Hippocampal formation (tissue), 2 donors: ENCODE data around the gene USP35.
"Not testable (repeated sequence)": the region's sequence is repeated elsewhere in the genome, so short reads cannot be mapped to it uniquely, and the experiment has no call there.

Experiments used
- DNase-seq, 2 donors: peaks; one replicate each; lab custom pipeline; 2025; lab: John Stamatoyannopoulos, UW

The USP35 gene

DNA sequence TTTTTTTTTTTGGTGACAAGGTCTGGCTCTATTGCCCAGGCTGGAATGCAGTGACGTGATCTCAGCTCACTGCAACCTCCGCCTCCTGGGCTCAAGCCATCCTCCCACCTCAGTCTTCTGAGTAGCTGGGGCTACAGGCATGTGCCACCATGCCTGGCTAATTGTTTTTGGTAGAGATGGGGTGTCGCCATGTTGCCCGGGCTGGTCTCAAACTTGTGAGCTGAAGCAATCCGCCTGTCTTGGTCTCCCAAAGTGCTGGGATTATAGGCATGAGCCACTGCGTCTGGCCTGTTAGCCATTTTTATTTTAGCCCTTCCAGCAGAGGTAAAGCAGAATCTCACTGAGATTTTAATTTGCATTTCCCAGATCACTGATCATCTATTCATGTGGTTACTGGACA, 44.3 kb downstream of the USP35 start:
- DNase-seq = not testable (repeated sequence)

DNA sequence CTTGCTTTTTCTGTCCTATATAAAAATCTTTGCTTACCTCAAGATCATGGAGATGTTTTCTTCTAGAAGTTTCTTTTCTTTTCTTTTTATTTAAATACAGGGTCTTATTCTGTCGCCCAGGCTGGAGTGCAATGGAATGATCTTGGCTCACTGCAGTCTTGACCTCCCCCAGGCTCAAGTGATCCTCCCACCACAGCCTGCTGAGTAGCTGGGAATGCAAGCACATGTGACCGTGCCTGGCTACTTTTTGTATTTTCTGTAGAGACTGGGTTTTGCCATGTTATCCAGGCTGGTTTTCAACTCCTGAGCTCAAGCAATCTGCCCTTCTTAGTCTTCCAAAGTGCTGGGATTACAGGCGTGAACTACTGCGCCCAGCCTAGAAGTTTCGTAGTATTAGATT, 45.3 kb downstream of the USP35 start:
- no peak for DNase-seq

DNA sequence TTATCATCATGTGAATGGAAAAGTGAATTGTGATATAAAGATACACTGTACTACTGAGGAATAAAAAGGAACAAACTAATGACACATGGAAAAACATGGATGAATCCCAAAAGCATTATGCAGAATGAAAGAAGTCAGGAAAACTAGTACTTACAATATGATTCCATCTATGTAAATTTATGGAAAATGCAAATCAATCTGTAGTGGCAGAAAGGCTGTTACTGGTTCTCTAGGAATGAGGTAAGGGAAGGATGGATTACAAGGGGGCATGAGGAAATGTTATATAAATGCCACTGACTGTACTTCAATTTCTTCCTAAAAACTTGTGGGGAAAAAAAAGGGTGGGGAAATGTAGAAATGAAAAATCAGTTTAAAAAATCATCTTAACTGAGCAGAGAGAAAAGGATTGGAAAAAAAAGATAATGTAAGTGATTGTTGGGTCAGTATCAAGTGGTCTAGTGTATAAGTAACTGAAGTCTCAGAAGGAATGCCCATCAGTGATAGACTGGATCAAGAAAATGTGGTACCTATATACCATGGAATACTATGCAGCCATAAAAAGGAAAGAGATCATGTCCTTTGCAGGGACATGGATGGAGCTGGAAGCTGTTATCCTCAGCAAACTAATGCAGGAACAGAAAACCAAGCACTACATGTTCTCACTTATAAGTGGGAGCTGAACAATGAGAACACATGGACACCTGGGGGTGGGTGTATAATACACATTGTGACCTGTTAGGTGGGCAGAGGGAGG, 48.8 kb downstream of the USP35 start:
- no peak for DNase-seq

DNA sequence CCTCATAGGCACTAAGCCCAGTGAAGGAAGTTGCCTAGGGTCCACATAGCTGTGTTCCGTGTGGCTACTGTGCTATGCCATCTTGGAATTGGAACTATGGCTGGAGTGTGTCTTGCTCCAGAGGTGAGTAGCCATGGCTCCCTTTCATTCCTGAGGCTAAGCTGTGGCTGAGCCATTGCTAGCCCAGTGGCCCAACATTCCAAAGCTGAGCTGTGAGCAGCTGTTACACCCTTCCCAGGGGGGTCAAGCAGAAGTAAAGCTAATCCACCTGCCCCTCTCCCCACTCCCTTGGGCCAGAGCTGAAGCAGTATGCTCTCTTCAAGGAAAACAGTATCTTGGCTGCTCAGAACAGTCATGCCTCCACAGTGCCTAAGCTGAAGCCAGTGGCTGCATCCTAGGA, 51.1 kb downstream of the USP35 start:
- DNase-seq = no peak

DNA sequence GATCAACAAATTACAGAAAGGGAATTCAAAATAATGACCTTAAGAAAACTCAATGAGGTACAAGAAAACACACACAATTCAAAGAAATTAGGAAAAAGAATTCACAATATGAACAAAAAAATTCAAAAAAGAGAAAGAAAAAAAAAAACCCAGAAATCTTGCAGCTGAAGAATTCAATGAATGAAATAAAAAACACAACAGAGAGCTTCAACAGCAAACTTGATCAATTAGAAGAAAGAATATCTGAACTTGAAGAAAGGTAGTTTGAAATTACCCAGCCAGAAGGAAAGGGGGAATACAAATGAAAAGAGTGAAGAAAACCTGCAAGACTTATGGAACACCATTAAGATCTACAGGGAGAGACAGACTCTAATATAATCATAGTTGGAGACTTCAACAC, 52.8 kb downstream of the USP35 start:
- DNase-seq = no peak

DNA sequence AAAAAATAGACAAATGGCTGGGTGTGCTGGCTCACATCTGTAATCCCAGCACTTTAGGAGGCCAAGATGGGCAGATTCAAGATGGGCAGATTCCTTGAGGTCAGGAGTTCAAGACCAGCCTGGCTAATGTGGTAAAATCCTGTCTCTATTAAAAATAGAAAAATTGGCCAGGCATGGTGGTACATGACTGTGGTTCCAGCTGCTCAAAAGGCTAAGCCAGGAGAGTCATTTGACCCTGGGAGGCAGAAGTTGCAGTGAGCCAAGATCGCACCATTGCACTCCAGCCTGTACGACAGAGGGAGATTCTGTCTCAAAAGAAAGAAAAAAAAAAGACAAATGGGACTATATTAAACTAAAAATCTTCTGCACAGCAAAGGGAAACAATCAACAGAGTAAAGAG, 55.4 kb downstream of the USP35 start:
- no peak for DNase-seq

DNA sequence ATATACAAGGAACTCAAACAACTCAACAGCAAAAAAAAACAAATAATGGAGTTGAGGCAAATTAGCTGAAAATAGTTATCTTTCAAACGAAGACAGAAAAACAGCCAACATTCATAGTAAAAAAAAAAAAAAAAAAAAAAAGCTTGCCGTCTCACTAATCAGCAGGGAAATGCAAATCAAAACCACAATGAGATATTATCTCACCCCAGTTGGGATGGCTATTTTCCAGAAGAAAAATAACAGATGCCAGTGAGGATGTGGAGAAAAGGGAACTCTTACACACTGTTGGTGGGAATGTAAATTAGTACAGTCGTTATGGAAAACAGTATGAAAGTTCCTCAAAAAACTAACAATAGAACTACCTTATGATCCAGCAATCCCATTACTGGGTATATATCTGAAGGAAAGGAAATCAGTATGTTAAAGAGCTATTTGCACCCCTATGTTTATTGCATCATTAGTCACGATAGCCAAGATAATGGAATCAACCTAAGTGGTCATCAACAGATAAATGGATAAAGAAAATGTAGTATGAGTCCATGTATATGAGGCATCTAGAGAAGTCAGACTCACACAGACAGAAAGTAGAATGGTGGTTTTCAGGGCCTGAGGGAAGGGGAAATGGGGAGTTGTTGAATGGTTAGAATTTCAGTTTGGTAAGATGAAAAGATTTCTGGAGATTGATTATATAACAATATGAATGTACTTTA, 56.0 kb downstream of the USP35 start:
- DNase-seq = no peak

DNA sequence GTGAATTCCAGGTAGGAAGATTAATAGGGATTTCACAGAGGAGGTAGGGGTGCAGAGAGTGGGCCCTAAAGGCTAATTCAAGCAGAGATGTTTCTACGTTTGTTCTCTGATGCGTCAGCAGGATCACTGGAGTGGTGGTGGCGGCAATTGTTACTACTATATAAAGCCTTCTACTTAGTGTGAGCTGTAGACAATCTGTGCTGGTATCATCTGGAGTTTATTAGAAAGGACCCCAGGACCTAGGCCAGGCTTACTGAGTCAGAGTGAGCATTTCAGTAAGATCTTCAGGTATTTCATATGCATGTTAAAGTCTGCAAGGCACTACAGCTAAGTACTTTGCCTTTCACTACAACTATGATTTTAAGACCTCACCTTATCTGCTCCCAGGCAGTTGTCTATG, 59.5 kb downstream of the USP35 start:
- DNase-seq = no peak

DNA sequence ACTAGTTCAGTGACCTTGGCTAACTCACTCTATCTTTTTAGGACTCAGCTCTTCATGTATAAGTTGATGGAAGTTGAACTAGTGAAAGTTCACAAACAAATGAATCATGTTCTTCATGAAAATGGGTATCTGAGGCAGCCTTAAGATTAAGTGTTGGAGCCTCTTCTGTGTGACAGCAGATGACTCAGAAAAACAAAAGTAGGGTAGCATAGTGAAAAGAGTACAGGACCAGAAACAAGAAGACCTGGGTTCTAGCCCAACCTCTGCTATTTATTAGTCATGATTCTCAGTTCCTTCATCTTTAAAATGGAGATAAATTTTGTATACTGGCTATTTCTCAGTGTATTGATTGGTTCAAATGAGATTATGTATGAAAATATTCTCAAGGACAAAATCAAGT, 60.2 kb downstream of the USP35 start:
- no peak for DNase-seq

DNA sequence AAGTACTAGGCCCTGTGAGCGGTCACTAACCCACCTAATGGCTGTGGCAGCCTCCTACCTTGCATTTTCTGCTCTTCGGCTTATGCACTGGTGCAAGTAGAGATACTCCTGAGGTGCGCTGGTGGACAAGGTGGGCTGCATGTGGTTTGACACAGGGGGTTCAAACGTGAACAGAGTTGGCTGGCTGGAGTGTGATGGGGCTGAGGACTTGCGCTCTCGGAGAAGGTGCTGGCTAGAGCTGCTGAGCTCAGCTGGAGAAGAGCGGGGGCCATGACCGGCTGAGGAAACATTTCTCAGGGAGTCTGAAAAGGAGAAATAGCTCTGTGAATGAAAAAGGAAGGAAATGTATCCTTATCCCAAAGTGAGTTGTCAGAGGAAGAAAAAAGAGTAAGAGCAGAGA, 61.4 kb downstream of the USP35 start:
- no peak for DNase-seq

DNA sequence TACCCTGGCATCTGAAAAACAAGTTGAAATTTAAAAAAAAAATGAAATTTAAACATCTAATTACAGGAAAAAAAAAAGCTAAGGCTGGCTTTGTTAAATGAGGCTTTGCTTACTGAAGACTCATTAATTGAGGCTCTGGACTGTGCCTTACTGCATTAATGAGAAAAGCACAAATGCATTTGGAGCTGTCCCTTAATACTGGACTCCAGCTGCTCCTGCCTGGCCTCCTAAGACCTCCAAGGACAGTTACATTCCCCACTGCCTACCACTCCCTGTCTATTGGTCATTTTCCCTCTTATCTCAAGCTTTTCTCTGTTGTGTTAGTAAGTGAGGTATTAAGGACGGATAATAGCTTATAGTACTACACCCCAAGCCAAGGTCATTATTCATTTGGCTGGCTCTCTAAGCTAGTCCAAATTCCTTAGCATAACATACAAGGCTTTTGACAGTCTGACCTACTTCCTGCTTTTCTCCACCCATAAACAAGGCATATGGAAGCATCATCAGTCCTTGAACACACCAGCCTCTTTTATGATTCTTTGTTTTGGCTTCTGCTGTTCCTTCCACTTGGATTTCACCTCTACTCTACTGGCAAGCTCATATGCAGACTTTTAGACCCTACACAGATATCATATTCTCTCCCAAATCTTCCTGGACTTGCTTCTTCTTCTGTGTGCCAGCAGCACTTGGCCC, 62.5 kb downstream of the USP35 start:
- DNase-seq = no peak

DNA sequence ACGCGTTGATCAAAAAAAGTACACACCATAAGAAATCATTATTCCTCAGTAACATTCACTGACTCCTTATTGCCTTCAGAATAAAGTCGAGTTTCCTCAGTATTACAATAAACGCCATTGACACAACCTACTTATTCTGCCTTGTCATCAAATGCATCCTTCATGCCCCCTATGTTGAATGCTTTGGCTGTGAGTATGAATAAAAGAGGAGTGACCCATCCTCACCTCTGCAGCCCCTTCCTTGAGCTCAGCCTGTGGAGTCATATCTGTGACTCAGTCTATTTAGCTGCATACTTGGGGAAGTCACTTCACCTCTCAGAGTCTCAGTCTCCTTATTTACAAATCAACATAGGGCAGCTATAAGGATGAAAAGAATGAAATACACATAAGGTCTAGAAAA, 65.1 kb downstream of the USP35 start:
- DNase-seq = no peak

DNA sequence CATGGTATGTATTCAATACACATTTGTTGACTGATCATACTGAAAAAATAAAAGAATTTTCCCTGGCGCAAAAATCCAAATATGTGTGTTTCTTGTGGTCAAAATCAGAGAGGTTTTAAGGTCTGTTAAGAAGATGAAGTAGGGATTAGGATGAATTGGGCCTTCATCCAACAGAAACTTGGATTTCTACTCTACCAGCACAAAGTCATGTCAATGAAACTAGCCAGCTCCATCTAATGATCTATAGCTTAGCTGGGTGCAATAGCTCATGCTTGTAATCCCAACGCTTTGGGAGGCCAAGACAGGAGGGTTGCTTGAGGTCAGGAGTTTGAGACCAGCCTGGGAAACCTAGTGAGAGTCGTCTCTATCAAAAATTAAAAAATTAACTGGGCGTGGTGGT, 65.5 kb downstream of the USP35 start:
- no peak for DNase-seq

DNA sequence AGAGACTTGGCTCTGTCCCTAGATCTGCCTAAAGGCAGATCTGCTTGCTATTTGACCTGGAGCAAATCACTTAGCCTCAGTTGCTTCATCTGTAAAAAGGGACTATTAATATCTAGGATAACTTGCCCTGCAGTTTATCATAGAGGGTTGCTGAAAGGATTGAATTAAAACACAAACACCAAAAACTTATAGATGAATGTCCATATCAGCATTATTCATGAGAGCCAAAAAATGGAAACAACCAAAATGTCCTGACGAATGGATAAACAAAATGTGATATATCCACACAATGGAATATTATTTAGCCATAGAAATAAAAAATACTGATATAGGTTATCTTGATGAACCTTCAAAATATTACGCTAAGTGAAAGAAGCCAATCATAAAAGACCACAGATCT, 67.2 kb downstream of the USP35 start:
- no peak for DNase-seq

DNA sequence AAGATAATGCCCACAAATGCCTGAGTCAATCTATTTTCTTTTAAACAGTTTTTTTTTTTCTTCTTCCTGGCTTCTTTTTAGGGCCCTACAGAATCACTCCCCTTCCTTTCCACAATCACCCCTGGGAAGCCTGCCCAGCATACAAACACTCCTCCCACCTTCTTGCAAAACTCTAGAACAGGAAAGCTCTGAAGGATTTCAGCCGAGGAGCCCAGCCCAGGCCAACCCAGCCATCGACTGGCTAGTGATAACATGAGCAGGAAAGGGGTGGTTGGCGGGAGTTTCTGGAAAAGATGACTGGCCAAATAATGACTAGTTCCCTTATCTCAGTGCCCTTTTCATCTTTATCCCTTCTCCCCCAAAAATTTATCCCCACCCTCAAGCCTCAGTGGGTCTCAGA, 68.2 kb downstream of the USP35 start:
- DNase-seq = peak in 1 of 2 donors; percentile 35

DNA sequence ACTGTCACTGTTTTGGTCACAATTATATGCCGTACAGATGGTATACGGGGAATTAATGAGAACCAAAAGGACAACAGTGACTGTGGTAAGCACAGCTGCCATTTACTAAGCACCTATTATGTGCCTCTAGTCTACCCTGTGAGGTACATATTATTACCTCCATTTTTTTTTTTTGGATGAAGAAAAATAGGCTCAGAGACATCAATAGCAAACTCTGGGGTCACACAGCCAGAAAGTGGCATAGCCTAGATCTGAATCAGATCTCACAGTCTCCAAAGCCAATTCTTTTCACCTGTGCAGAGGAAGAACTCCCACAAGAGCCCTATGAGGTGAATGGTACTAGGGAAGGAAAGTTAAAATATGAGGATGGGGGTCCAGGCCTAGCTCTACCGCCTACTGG, 68.9 kb downstream of the USP35 start:
- DNase-seq = no peak

DNA sequence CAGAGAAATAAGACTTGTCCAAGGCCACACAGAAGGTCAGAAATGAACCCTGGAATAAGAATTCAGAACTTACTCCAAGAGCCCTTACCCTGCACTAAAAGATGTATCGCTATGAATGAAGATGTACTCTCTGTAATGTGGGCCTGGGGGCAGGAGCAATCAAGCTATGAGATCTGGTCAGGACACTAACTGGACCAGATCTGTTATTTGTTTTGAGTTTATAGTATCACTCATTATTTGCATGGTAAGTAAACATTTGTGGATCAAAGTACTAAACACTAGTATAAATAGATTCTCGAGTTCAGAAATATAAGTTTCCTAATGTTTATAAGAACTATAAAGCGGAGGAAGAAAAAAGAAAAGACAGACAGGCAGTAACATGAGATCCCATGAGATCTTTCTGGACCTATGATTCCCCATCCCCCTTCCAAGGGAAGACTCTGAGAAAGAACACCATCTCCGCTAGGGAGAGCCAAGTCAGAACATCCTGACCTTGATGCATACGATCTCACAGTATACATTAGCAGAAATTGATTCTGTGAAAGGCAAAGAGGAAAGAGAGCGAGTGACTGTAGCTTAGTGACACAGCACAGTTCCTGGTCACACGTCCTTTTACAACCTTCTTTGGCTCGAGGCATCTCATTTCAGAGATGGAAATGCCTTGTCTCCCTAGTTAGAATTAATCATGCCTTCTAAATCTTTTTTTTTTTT, 71.2 kb downstream of the USP35 start:
- no peak for DNase-seq

DNA sequence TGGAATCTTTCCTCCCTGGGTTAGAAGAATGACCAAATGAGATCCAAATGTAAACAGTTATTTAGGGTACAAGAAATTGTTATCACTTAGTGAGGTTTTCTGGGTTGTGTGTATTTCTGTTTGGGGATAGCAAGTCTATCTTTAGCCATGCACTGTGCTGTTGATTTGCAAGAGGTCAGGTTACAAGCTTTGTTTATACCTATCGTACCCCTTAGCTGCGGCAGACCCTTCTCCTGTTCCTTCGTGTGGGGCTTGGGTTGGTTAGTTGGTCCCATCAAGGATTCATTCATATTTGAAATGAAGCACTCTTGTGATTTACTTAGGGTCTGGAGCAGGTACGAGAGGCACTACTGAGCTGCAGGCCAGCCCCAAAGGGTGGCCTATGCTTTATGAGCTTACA, 72.6 kb downstream of the USP35 start:
- no peak for DNase-seq

DNA sequence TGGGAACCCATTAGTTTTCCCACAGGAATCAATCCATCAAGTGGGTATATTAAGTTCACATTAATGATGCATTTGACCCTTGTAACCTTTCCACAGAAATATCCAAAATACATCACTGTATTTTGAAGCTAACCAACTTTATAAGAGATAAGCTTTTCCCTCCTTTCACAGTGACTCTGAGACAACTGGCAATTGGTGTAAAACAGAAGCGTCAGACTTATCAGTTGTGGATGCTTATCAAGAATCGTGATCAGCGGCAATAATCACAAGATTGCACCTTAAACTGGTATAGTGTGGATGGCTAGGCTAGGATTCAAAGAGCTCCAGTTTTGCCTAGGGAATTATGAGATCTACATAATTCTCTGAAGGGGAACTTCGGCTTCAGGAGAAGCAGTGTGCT, 73.1 kb downstream of the USP35 start:
- no peak for DNase-seq

DNA sequence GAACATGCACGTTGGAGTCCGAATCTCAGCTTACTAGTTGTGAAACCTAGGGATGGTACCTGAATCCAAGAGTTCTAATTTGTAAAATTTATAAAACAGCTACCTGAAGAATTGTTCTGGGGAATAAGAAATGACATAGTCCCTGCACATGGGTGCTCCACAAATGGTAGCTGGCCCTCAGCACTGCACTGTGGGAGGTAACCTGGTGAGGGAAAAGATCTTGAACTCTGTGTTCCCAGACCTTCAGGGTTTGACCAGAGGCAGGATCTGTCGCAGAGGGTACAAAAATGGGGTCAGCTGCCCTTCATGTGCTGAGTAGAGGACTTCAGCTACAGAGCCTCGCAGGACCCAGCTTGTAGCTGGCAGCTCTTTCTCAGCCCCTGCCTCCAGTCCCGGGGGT, 73.5 kb downstream of the USP35 start:
- no peak for DNase-seq

DNA sequence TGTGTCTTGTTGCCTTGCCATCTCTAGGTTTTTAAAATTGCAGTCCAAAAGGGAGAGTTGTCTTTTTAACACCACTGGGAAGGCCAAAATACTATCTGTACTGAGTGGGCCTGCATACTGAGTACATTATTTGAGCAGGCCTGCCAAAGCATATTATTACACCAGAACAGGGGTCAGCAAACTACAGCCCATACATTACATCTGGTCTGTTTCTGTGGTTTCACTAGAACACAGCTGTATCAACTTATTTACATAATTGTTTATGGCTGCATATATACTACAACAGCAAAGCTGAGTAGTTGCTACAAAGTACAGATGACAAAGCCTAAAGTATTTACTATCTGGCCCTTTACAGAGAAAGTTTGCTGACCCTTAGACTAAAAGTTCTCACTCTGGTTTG, 74.0 kb downstream of the USP35 start:
- DNase-seq = no peak
